HG03354 (cell line): ENCODE data around the gene PTCH2.

ENCODE experiments used
- ATAC-seq: cut with Tn5 transposase; IDR thresholded peaks from one replicate; pipeline ENCODE4 v1.9.1; 2021; ENCODE audit warnings: mild to moderate bottlenecking; ENCODE audit not compliant: unreplicated experiment, poor library complexity, severe bottlenecking

Gene PTCH2, protein sequence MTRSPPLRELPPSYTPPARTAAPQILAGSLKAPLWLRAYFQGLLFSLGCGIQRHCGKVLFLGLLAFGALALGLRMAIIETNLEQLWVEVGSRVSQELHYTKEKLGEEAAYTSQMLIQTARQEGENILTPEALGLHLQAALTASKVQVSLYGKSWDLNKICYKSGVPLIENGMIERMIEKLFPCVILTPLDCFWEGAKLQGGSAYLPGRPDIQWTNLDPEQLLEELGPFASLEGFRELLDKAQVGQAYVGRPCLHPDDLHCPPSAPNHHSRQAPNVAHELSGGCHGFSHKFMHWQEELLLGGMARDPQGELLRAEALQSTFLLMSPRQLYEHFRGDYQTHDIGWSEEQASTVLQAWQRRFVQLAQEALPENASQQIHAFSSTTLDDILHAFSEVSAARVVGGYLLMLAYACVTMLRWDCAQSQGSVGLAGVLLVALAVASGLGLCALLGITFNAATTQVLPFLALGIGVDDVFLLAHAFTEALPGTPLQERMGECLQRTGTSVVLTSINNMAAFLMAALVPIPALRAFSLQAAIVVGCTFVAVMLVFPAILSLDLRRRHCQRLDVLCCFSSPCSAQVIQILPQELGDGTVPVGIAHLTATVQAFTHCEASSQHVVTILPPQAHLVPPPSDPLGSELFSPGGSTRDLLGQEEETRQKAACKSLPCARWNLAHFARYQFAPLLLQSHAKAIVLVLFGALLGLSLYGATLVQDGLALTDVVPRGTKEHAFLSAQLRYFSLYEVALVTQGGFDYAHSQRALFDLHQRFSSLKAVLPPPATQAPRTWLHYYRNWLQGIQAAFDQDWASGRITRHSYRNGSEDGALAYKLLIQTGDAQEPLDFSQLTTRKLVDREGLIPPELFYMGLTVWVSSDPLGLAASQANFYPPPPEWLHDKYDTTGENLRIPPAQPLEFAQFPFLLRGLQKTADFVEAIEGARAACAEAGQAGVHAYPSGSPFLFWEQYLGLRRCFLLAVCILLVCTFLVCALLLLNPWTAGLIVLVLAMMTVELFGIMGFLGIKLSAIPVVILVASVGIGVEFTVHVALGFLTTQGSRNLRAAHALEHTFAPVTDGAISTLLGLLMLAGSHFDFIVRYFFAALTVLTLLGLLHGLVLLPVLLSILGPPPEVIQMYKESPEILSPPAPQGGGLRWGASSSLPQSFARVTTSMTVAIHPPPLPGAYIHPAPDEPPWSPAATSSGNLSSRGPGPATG

GRCh38 chr1:44842862-44843655 lies at the start of gene PTCH2:
TSS of gene PTCH2 (minus strand) at chr1:44843253. CDS start at chr1:44842932, 321 bp downstream.
- no peak for ATAC-seq

DNA sequence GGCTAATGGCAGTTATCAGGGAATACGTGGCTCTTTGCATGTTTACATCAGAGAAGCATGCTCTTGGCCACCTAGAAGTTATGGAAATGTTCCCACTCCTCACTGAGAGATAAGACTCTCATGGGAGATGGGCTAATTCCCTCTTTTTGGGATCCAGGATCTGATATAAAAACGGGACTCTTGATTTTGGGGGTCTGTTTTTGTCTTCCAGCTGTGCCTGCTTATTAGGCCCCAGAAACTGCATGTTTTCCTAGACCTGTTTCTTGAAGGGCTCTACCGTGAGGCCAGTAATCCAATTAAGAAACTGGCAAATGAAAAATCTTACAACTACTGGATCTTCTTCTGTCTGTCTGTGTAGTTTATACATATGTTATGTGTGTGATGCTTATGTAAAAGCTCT lies 47.0 kb upstream of the PTCH2 start:
- no peak for ATAC-seq

DNA sequence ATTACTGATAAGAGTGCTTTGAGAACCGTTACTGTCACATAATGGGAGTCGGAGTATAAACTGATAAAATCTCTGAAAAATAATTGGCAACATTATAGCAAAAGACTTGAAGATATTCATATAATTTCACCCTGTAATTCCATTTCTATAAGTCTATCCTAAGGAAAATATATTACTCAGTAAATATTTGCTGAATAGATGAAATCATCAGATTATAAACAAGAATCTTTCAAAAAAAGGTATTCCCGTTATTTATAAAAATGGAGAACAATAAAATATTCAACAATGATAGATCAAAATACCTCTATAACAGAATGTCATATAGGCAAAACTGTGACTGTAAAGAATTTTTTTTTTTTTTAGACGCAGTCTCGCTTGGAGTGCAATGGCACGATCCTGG lies 42.4 kb upstream of the PTCH2 start:
- ATAC-seq, result no peak

DNA sequence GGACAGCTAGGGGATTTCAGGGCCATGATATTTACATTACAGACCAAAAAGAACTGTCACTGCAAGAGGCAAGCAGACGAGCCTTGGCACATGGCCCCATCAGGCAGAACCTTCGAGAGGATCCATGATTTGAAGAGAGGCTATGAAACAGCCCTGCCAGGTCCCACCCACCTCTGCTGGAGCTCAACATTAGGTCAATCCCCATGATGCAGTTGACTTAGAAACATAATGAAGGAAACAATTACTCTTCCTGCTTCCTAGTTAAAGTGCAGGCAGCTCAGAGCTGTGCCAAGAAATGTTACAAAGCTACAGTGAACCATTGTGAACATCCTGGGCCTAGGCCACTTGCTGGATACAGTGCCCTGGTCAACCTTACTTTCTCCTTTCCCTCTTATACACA lies 41.7 kb upstream of the PTCH2 start:
- ATAC-seq, result no peak

DNA sequence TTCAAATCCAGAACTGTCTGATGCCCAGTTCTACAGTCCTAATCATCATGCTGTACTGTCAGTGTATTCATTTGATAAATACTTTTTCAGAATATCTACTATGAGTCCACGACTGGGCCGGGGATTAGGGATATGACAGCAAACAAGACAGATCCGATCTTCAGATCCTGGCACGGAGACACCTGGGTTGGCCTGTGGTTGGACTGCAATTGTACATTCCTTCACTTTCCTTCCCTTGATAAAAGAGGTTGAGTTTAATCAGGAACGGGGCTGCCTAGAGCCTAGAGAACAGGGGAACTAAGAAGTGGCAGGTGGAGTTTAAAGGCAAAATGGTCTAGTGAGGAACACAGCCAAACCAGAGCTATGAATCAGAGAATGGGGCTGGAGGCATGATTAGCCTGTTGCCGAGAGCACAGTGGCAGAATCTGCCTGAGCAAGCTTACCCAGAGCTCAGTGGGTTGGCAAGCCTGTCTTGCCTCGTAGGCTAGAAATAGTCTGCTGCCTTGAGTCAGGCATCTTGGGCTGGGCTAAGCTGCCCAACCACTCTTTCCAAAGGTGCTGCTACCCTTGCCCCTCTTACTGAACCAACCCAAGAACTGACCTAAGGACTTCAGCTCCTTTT lies 38.1 kb upstream of the PTCH2 start:
- no peak for ATAC-seq

GRCh38 chr1:44874155-44874554 lies 31.1 kb upstream of the PTCH2 start:
- ATAC-seq, result no peak

DNA sequence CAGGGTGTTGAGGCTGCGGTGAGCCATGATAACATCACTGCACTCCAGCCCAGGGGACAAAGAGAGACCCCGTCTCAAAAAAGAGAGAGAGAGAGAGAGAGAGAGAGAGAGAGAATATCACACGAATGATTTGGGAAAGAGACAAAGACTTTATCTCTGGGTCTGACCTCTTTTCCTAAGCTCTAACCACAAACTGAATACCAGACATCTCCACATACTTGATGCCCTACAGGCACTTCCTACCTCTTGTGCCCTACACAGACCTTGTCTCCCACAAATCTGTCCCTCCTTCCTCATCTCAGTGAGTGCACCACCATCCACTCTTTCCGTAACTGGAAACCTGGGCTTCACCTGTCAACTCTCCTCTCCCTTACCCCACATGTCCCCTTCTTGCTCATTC lies 27.0 kb upstream of the PTCH2 start:
- no peak for ATAC-seq

DNA sequence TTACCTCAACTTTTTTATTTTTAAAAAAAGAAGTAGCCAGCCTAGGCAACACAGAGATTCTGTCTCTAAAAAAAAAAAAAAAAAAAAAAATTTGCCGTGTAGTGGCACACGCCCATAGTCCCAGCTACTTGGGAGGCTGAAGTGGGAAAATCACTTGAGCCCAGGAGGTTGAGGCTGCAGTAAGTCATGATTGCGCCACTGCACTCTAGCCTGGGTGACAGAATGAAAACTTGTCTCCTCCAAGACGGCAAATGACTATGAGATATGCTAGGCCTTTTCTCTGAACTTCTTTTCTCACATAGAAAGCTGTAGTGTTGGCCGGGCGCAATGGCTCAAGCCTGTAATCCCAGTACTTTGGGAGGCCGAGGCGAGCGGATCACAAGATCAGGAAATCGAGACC lies 24.7 kb upstream of the PTCH2 start:
- ATAC-seq, result no peak

- ATAC-seq, result no peak
These were observed 19.9 kb upstream of the PTCH2 start for GRCh38 chr1:44862829-44863401.

DNA sequence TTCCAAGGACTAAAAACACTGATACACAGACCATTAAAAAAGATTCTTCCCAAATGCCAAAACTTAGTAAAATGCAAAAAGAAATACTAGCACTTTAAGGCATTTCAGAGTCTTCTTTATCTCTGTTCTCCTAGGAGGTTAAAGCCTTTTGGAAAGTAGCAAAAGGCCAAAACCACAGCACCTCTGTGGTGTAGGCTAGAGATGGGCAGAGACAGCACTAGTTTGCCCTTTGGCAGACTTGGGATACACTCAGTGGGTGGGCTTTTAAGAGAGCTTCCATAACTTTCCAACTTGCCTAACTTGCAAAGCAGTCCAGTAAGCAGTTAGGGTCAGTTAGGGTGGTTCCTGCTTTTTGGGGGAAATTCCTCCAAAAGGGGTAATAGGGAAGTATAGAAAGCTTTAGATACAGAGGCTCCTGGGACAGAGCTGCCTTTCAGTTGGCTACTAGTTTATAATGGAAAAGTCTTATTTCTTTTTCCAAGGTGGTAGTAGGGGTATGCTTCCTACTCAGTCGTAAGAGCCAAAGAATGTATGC lies 17.9 kb upstream of the PTCH2 start:
- no peak for ATAC-seq

GRCh38 chr1:44860331-44860730 lies 17.3 kb upstream of the PTCH2 start:
- ATAC-seq, result no peak

GRCh38 chr1:44857446-44857845 lies 14.4 kb upstream of the PTCH2 start:
- ATAC-seq, result no peak

GRCh38 chr1:44855742-44856141 lies 12.7 kb upstream of the PTCH2 start:
- no peak for ATAC-seq

DNA sequence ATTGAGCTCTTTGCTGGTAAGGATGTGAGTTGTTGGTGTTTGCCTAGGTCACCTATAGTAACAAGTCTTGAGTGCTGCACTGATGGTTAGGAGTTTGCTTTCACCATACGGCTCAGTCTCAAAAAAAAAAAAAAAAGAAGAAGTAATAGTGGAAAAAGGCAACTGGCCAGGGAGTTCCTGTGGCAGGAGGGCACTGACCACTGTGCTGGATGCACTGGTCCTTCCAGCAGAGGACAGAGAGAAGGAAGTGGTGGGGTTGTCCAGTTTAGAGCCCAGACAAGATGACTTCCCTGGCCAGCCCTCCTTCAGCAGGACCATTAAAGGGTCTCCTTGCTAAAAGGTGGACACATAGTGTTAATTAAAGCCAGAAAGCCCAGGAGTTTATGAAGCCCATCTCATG lies 11.9 kb upstream of the PTCH2 start:
- ATAC-seq, result no peak

DNA sequence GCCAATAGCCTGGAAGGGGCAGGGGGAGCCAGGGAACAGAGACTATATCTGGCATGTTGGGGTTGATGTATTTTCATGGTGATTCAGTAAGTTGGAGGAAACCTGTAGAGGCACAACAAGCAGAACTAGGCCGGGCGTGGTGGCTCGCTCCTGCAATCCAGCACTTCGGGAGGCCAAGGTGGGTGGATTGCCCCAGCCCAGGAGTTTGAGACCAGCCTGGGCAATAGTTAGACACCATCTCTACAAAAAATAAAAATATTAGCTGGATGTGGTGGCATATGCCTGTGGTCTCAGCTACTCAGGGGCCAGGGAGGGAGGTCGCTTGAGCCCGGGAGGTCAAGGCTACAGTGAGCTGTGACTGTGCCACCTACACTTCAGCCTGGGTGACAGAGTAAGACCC lies 10.1 kb upstream of the PTCH2 start:
- ATAC-seq, result no peak

GRCh38 chr1:44851308-44851707 lies 8.3 kb upstream of the PTCH2 start:
- no peak for ATAC-seq

GRCh38 chr1:44849575-44850132 lies 6.6 kb upstream of the PTCH2 start:
- no peak for ATAC-seq

DNA sequence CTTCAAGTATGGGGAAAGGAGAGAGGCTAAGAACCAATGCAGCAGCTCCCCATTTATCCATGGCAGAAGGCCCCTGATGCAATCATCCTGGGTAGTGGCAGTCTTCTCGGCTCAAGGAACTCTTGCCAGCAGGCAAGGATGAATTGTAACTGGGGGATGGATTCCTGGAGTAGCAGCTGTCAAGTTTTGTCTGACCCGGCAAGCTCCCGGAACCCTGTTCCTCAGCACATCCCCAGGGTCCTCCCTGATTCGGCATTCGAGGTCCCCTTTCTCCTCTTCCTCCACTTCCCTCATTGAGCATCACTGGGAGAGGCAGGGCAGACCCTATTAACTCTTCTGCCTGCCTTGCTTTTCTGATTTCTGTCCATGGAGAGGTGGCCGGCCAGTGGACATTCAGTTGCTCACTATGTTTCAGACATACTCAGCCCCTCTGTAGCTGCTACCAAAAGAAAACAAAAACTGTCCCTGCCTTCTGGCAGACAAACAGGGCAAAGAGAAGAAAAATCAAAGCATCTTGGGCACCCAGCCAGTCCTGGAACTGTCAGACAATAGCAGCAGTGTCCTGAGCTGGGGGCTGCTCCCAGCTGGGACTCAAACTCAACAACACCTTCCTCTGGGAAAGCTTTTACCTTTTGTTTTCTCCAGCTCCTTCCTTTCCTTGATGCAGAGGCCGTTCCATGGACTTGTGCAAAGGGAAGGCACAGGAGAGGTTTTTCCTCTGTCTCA lies 5.6 kb upstream of the PTCH2 start:
- no peak for ATAC-seq
